Caco-2 (cell line): Measurements from ENCODE around the gene ACY1. TPM values are rescaled to one million over a fixed set of nuclear protein-coding genes. Genes with fewer than 3 reads are reported as not detected.

Experiments used
- BruUV-seq: library from RNA; stranded (reverse); fragments of 400-500 nt; replicated peaks from 2 replicates; lab custom pipeline; 2021; lab: Mats Ljungman, UMichigan
- CTCF ChIA-PET: fragments of 300-600 bp; sonication (Branson Sonifier 250); formaldehyde crosslinking; loops from one replicate; lab custom pipeline; 2022; ENCODE audit warnings: antibody characterized with exemption; lab: Charles Lee
- POLR2A ChIA-PET: fragments of 300-600 bp; sonication (Branson Sonifier 250); formaldehyde crosslinking; loops from one replicate; lab custom pipeline; 2022; ENCODE audit warnings: antibody characterized with exemption; lab: Charles Lee
- DNase-seq, 2 experiments: peaks; one replicate each; pipeline versions ENCODE4 v3.0.0 to v3.0.0-alpha.2; 2020 to 2022
- H3K27me3 ChIP-seq: replicated peaks from 2 replicates; pipeline ENCODE4 v1.6.0; 2011; ENCODE audit warnings: low read length; ENCODE audit not compliant: control insufficient read depth, insufficient read depth
- H3K36me3 ChIP-seq: 2 replicates; pipeline ENCODE4 v1.5.1; 2011; ENCODE audit warnings: low read length; ENCODE audit not compliant: control insufficient read depth, insufficient read depth
- H3K4me1 ChIP-seq: fragments of 250-450 bp; sonication (Bioruptor Pico); 2 replicates; pipeline ENCODE4 v1.5.1; 2020; ENCODE audit warnings: mild to moderate bottlenecking
- H3K4me3 ChIP-seq: 2 replicates; pipeline ENCODE4 v1.5.1; 2011; ENCODE audit warnings: low read depth, mild to moderate bottlenecking, control low read depth, low read length
- H3K9me3 ChIP-seq: fragments of 250-450 bp; sonication (Bioruptor Pico); 2 replicates; pipeline ENCODE4 v1.5.1; 2020; ENCODE audit warnings: mild to moderate bottlenecking, moderate library complexity
- H3K27ac Mint-ChIP-seq: one replicate; pipeline ENCODE4 v1.8.0; 2022; ENCODE audit warnings: mixed read lengths; ENCODE audit not compliant: unreplicated experiment
- H3K27me3 Mint-ChIP-seq: one replicate; pipeline ENCODE4 v1.8.0; 2022; ENCODE audit warnings: mixed read lengths; ENCODE audit not compliant: insufficient read depth, unreplicated experiment
- H3K36me3 Mint-ChIP-seq: one replicate; pipeline ENCODE4 v1.8.0; 2022; ENCODE audit warnings: mild to moderate bottlenecking, mixed read lengths; ENCODE audit not compliant: insufficient read depth, unreplicated experiment
- H3K4me1 Mint-ChIP-seq: one replicate; pipeline ENCODE4 v1.8.0; 2022; ENCODE audit warnings: low read depth, mixed read lengths; ENCODE audit not compliant: unreplicated experiment
- H3K4me3 Mint-ChIP-seq: one replicate; pipeline ENCODE4 v1.8.0; 2022; ENCODE audit warnings: mild to moderate bottlenecking, moderate library complexity, mixed read lengths; ENCODE audit not compliant: unreplicated experiment
- H3K9me3 Mint-ChIP-seq: one replicate; pipeline ENCODE4 v1.8.0; 2022; ENCODE audit warnings: mixed read lengths; ENCODE audit not compliant: unreplicated experiment
- intact Hi-C: fragments of 100-400 bp; cut with micrococcal nuclease; formaldehyde crosslinking; loops from one replicate; pipeline ENCODE4 v1.10.0; 2022; ENCODE audit not compliant: unreplicated experiment
- total RNA-seq: library from RNA; stranded (reverse); gene quantifications from 2 replicates; pipeline ENCODE4 v1.2.3, GENCODE V29; 2022
- TF ChIP-seq, protein P1 (sequence below), 2 experiments: fragments of 200-600 bp in 1 of 2; IDR thresholded peaks; 1 replicate in 1 of 2; 2 replicates in 1 of 2; pipeline versions ENCODE4 v1.5.1 to v1.8.0; 2011 to 2022; ENCODE audit warnings: antibody characterized with exemption in 1 of 2, control low read depth in 1 of 2, inconsistent platforms in 1 of 2, low read depth in 1 of 2, low read length in 1 of 2, mild to moderate bottlenecking in 1 of 2, moderate library complexity in 1 of 2; ENCODE audit not compliant: insufficient read depth in 1 of 2, severe bottlenecking in 1 of 2, unreplicated experiment in 1 of 2

ACY1 gene
- total RNA-seq, 1 experiment from 2014 or later = 62.4 TPM

DNA sequence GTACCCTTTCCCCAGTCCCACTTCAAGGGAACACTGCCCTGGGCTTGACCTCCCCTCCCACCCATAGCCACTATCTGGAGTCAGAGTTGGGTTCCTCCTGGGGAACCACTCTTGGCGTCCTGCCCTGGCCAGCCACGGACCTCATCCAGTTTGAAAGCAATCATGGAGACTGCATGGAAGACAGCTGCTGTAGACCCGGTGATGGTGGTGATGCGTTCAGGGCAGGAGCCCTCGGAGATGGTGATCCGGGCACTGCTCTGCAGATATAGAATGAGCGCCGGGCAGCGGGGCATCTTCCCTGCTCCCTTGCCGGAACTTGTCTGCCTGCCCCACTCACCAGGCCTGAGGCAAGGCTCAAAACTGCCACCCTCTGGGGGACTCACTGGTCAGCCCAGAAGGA is 22.9 kb upstream of the ACY1 start:
- Mint-ChIP-seq H3K27me3 (no peaks in the 10 kb centered on the region), H3K9me3 (no peaks in the 10 kb centered on the region), H3K36me3 (peaks cover 6% of the 10 kb centered on the region), H3K4me3 (no peak overlapping the region), H3K27ac (no peak overlapping the region), H3K4me1 (peaks cover 4% of the 10 kb centered on the region)
- Histone ChIP-seq H3K4me1 (no peaks in the 10 kb centered on the region), H3K27me3 (no peaks in the 10 kb centered on the region), H3K9me3 (no peaks in the 10 kb centered on the region), H3K4me3 (no peak overlapping the region), H3K36me3 (no peaks in the 10 kb centered on the region)
- intact Hi-C loops = no loop called here
- TF ChIP-seq, protein P1, sequence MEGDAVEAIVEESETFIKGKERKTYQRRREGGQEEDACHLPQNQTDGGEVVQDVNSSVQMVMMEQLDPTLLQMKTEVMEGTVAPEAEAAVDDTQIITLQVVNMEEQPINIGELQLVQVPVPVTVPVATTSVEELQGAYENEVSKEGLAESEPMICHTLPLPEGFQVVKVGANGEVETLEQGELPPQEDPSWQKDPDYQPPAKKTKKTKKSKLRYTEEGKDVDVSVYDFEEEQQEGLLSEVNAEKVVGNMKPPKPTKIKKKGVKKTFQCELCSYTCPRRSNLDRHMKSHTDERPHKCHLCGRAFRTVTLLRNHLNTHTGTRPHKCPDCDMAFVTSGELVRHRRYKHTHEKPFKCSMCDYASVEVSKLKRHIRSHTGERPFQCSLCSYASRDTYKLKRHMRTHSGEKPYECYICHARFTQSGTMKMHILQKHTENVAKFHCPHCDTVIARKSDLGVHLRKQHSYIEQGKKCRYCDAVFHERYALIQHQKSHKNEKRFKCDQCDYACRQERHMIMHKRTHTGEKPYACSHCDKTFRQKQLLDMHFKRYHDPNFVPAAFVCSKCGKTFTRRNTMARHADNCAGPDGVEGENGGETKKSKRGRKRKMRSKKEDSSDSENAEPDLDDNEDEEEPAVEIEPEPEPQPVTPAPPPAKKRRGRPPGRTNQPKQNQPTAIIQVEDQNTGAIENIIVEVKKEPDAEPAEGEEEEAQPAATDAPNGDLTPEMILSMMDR (IDR thresholded peaks at IDR 0.05; ENCODE audit: insufficient read depth in 1 of 2, low read depth in 1 of 2, low read length in 1 of 2, severe bottlenecking in 1 of 2, unreplicated experiment in 1 of 2) = no peak
- POLR2A ChIA-PET = no interaction called here
- BruUV-seq = no TSS peak
- no peak for DNase-seq
- CTCF ChIA-PET = no interaction called here

DNA sequence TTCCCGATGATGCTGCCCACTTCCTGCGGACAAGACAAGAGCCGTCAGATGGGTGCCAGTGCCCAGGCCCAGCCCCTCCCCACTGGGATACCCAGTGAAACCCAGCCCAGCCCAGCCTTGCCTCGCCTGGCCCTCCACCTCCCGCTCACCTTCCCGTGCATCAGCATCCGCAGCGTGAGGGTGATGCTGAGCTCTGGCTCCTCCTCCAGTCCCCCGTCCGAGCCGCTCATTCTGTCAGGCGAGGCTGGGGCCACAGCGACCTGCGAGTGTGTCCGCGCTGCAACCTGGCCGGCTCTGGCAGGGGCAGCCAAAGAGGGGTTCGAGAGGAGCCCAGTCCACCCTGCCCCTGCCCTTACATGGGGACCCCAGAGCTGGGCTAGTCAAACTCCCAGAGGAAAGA is 22.3 kb upstream of the ACY1 start:
- H3K27me3 ChIP-seq = no peaks in the 10 kb centered on the region
- no peak for DNase-seq
- no TSS peak for BruUV-seq
- H3K9me3 Mint-ChIP-seq = no peaks in the 10 kb centered on the region
- H3K27me3 Mint-ChIP-seq = no peaks in the 10 kb centered on the region
- peaks cover 6% of the 10 kb centered on the region for H3K36me3 Mint-ChIP-seq
- H3K27ac Mint-ChIP-seq = no peak overlapping the region
- POLR2A ChIA-PET = no interaction called here
- peaks cover 10% of the 10 kb centered on the region for H3K4me1 Mint-ChIP-seq
- H3K4me1 ChIP-seq = no peaks in the 10 kb centered on the region
- intact Hi-C loops = no loop called here
- no peaks in the 10 kb centered on the region for H3K36me3 ChIP-seq
- CTCF ChIA-PET = no interaction called here
- no peaks in the 10 kb centered on the region for H3K9me3 ChIP-seq
- H3K4me3 Mint-ChIP-seq = no peak overlapping the region
- H3K4me3 ChIP-seq = no peak overlapping the region
- TF ChIP-seq, protein P1 (IDR thresholded peaks at IDR 0.05; ENCODE audit: insufficient read depth in 1 of 2, low read depth in 1 of 2, low read length in 1 of 2, severe bottlenecking in 1 of 2, unreplicated experiment in 1 of 2) = no peak

DNA sequence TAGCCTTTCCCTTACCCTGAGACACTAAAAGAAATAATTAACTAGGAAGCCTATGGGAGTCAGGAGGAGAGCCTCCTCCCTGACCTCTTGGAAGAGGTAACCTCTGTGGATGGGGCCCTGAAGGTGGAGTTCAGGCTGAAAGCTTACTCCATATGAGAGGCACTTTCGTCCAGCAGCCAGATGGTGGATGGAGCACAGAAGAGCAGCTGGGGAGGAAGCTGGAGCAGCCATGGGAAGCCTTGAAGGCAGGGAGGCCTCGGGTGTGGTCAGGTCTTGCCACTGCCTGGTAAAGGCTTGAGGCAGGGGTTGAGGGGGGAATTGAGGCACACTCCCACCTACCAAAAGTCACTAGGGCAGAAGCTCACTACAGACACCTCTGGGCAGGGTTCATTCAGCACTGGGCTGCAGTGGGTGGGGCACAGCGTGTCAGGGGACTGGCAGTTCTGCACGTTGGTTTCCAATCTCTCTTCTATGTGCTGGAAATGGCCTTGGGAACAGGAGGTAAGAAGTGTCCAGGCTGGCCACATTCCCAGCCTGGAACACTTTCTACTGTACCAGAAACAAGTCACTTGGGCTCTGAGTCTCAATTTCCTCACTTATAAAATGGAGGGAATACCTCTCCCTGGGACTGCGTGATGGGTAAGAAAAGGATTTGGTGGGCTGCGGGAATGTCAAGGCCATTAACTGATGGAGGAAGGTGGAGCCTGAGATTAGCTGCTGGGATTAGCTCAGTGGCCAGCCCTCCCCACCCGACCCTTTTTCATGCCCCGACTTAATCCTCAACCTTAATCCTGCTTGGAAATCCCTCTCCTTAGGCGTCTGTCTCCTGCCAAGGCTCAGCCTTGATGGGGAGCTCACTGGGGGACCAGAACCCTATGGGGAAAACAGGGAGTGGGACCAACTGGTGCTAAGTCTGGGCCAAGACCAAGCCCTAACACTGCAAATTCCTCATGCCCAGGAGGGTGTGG is 21.4 kb upstream of the ACY1 start:
- Histone ChIP-seq H3K36me3 (no peaks in the 10 kb centered on the region), H3K9me3 (no peaks in the 10 kb centered on the region), H3K4me3 (no peak overlapping the region), H3K4me1 (peaks cover 7% of the 10 kb centered on the region), H3K27me3 (no peaks in the 10 kb centered on the region)
- TF ChIP-seq, protein P1 (IDR thresholded peaks at IDR 0.05; ENCODE audit: insufficient read depth in 1 of 2, low read depth in 1 of 2, low read length in 1 of 2, severe bottlenecking in 1 of 2, unreplicated experiment in 1 of 2) = no peak
- H3K4me1 Mint-ChIP-seq = peaks cover 14% of the 10 kb centered on the region
- no peak overlapping the region for H3K4me3 Mint-ChIP-seq
- POLR2A ChIA-PET = interaction anchor here (0.6 kb wide), 1 partner anchor 23 kb away, joined by 13 read pairs; no protein-coding TSS in a partner anchor
- no peak for DNase-seq
- BruUV-seq = no TSS peak
- peaks cover 6% of the 10 kb centered on the region for H3K36me3 Mint-ChIP-seq
- no peak overlapping the region for H3K27ac Mint-ChIP-seq
- no peaks in the 10 kb centered on the region for H3K27me3 Mint-ChIP-seq
- no peaks in the 10 kb centered on the region for H3K9me3 Mint-ChIP-seq
- CTCF ChIA-PET = no interaction called here
- intact Hi-C loops = no loop called here
